NCI-H2029 (cell line): ENCODE results near the gene ZNF181.

Experiments
- DNase-seq: peaks from one replicate; lab custom pipeline; 2025; lab: John Stamatoyannopoulos, UW

The ZNF181 gene

GRCh38 chr19:34757441-34757840, 23.4 kb downstream of the ZNF181 start:
- no peak for DNase-seq

DNA sequence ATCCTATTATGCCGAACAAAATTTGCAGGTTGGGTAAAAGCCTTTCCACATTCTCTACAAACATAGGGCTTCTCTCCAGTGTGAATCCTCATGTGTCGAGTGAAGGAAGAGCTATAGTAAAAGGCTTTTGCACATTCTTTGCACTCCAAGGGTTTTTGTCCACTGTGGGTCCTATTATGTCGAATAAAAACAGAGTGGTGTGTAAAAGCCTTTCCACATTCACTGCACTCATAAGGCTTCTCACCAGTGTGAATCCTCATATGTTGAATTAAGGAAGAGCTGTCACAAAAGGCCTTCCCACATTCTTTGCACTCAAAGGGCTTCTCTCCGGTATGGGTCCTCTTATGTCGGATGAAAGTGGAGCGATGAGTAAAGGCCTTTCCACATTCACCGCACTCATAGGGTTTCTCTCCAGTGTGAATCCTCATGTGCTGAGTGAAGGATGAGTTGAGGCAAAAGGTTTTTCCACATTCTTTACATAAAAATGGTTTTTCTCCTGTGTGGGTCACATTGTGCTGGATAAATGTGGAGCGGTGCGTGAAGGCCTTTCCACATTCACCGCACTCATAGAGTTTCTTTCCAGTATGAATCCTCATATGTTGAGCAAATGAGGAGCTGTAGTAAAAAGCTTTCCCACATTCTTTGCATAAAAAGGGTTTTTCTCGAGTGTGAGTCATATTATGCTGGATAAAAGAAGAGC, 25.3 kb downstream of the ZNF181 start:
- DNase-seq: no peak

DNA sequence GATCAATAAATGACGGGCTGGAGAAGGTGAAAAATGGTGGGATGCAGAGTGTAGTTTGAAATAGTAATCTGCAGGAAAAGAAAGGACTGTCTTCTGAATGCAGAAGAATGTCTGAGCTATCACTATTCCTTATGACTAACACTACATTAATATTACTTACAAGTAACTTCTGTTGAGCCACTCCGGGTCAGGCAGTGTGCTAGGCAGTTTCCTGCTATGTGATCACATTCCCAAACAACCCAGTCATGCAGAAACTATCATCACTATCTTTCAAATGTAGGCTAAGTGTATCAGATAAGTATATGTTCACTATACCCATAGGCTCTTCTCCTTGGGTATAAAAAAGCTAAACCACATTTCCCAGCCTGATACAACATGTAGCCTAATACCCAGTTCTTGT, 32.3 kb downstream of the ZNF181 start:
- DNase-seq: no peak

DNA sequence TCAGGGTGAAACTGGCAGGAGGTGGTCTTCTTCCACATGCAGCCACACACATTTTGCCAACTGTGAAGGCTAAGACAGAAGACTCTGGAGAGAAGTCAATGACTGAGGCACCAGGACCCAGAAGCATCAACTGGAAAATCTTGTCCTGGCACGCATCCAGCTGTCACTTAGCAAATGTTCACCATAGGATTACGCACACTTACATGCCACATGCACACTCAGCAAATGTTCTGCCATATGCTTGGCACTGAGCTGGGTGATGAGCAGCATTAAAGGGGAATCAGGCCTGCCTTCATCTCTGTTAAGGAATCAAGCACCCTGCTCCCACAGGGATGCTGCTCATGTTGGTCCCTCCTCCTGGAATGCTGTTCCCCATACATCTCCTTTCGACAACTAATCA, 33.9 kb downstream of the ZNF181 start:
- DNase-seq: no peak

DNA sequence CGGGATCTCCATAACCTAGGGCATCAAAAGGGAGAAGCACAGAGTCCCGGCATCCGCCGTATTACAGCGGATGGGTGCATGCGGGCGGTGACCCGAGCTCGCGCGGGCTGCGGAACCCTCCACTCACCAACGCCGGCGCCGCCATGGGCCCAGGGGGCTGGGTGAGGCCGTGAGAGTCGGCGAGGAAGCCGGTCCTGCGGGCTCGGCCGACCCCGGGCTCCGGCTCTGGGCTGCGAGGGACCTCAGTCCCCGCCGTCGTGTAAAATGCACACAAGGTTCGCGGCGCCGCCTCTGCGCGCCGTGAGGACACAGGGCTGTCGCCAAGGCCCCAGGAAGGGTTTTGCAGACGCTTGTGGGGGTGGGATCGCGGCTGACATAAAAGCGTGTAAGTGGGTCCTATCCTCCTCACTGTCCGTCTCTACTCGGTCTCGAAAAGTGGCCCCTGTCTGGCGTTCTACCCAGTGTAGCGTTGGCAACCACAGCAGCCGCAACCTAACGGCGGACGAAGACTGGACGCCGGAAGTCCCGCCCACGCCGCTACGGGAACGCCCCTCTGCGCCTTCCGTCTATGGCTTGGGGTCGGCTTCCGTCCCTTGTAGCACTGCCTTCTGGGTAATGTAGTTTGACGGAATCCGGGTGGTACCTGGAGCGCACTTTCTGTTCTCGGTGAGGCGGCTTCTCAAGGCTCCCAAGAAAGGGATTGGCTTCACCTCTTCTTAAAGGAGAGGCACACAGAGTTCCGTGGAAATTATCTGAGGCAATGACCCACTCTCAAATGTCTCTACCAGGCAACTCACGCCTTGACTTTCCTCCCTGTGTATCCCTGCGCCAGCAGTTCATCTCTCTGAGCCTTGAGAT, 38.9 kb downstream of the ZNF181 start, which contains the start of gene ZNF599:
Gene ZNF599 (minus strand): TSS at position 519 of the 858 bp plus-strand sequence. CDS start 374 bp downstream, at position 145.
- peak; percentile 88 for DNase-seq

DNA sequence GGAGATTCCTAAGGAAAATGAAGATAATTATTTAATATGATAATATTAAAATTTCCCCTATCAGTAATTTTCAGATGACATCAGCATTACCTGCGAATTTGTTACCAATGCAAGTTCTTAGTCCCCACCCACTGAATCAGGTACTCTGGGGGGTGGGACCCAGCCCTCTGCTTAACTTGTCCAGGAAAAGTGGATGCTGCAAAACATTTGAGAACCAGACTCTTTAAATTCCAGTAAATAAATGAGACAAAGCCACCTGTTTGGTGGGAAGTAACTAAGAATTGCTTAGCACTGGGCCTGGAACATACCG, 39.5 kb downstream of the ZNF181 start:
- no peak for DNase-seq

DNA sequence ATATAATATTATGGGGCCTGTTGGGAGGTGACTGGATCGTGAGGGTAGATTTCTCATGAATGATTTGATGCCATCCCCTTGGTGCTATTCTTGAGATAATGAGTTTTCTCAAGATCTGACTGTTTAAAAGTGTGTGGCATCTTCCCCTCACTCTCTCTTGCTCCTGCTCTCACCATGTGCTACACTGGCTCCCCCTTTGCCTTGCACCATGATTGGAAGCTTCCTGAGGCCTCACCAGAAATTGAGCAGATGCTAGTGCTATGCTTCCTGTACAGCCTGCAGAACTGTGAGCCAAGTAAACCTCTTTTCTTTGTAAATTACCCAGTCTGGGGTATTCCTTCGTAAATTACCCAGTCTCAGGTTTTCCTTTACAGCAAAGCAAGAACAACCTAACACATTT, 40.8 kb downstream of the ZNF181 start:
- no peak for DNase-seq

GRCh38 chr19:34778342-34778741, 44.3 kb downstream of the ZNF181 start:
- DNase-seq: no peak

GRCh38 chr19:34779652-34780051, 45.6 kb downstream of the ZNF181 start:
- DNase-seq: no peak

DNA sequence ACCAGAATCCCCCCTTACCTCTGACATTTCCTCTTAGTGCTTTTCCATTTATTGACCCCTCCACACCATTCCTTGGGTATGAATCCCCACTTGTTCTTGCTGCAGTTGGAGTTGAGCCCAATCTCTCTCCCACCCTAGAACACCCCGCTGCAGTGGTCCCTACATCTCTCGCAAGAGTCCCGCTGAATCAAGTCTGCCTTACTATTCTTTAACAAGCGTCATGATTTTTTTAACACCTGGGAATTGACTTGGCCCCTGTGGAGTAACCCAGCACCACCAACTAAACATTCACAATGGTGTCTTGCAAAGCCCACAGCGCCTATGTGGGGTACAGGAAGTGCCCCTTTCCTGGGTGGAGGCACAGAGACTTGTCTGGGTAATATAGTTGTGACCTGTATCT, 52.2 kb downstream of the ZNF181 start:
- DNase-seq: no peak

GRCh38 chr19:34787059-34787824, 53.2 kb downstream of the ZNF181 start:
- no peak for DNase-seq

- DNase-seq: no peak
These were observed 54.0 kb downstream of the ZNF181 start for GRCh38 chr19:34788074-34788473.

- no peak for DNase-seq
These were observed 59.5 kb downstream of the ZNF181 start for GRCh38 chr19:34793565-34793964.

GRCh38 chr19:34794066-34794960, 60.3 kb downstream of the ZNF181 start:
- no peak for DNase-seq
